ENCODE data around the gene SLC12A4.
"Not testable (repeated sequence)": the region's sequence is repeated elsewhere in the genome, so short reads cannot be mapped to it uniquely, and the experiment has no call there.

The SLC12A4 gene

DNA sequence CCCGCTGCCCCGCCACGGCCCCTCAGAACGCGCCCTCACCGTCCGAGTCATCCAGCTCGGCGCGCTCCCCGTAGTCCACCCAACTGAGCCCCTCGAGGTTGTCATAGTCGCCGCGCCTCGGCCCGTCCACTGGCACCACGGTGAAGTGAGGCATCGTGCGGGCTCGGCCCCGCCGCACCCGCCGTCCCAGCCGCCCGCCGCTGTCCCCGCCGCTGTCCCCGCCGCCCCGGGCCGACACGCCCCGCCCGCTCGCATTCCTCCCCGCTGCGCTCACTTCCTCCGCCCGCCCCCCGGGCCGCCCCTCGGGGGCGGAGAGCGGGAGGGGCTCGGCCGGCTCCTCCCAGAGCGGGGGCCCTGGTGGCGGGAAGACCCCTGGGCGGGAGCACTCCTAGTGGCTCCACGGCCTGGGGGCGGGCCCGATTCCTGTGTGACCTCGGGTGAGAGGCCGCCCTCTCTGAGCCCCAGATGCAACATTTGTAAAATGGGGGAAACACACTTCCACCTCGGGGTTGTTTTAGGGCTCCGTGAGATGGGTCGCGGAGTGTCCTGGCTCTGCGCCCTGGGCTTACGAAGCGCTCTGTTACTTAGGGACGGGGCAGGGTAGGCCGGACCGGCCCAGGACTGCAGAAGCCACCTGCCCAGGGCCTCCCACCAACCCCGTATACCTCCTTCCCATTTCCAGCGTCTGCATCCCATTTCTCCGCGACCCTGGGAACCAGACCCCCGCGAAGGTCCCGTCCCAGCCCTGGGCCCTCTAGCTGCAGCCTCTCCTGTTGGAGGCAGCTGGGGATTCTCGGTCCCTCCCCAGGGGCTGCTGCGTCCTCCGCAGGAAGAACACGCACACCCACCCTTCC, at the start of gene SLC12A4:
Gene SLC12A4 (minus strand): TSS at position 238 of the 854 bp plus-strand sequence. CDS start 84 bp downstream, at position 154.
- DNase-seq (ENCODE audit: low spot score) = peak; percentile 96

DNA sequence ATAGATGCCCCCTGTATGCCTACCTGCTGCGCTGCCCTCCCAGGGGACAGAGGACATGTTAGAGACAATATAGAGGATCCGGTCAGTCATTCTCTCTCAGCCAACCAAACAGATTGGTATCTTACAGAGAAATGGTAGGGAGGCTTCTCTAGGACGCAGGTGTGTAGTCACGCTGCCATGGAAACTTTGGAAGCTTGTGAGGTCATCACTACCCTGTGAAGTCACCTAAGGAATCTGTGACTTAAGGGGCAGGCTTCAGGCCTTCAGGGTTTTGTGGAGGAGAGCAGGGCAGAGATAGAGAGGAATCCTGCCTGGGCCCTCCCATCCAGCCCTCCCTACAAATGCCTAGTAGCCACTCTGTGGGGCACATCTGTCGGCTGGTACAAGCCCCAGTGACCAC, 47.2 kb upstream of the SLC12A4 start, which contains the start of gene DPEP2NB:
Gene DPEP2NB (minus strand): TSS at position 231 of the 400 bp plus-strand sequence. CDS start 141 bp downstream, at position 90.
- DNase-seq (ENCODE audit: low spot score) = no peak

DNA sequence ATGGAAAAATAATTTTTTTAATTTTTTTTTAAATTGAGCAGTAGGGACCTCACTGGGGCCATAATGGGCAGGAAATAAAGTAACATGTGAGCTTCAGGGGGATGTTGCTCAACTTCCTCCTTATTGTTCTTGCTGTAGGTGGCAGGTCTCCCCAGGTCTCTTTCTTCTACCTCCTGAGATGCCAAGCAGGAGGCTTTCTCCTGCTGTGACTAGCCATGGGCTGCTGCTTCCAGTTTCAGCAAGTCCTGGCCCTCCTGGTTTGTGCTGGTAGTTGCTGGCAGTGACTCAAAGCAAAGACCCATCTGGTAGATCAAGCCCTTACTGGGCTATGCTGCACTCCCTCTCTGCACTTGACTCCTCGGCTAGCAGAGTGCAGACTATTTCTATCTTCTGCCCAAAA, 45.0 kb upstream of the SLC12A4 start:
- DNase-seq (ENCODE audit: low spot score) = no peak

DNA sequence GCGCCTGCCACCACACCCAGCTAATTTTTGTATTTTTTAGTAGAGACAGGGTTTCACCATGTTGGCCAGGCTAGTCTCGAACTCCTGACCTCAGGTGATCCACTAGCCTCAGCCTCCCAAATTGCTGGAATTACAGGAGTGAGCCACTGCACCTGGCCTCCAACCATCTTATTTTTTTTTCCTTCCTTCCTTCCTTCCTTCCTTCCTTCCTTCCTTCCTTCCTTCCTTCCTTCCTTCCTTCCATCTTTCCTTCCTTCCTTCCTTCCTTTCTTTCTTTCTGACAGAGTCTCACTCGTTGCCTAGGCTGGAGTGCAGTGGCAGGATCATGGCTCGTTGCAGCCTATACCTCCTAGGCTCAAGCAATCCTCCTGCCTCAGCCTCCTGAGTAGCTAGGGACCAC, 41.4 kb upstream of the SLC12A4 start:
- not testable (repeated sequence) for DNase-seq (ENCODE audit: low spot score)

DNA sequence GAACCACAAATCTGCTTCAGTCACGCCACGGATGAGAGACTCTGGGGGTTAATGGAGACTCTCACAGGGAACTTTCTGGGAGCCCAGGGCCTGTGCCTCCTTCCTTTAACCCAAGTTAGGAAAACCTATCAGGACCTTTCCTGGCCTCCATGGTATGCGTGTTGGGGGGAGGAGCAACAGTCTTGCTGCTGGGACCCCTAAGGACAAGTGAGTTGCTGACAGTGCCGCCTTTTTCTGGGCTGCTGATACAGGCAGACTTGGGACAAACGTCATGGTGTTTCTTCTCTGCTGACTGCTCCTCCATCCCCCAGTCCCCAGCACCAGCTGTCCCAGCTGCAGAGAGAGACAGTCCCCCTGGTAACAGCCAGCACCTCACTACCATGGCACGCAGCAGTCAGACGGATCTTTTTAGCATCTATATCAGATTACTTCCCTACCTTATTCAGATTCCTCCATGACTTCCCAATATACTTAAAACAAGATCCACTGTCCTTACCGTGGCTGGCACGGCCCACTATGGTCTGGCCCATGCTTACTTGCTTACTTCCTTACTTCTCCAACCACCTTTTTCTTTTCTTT, 40.8 kb upstream of the SLC12A4 start:
- DNase-seq (ENCODE audit: low spot score) = no peak

DNA sequence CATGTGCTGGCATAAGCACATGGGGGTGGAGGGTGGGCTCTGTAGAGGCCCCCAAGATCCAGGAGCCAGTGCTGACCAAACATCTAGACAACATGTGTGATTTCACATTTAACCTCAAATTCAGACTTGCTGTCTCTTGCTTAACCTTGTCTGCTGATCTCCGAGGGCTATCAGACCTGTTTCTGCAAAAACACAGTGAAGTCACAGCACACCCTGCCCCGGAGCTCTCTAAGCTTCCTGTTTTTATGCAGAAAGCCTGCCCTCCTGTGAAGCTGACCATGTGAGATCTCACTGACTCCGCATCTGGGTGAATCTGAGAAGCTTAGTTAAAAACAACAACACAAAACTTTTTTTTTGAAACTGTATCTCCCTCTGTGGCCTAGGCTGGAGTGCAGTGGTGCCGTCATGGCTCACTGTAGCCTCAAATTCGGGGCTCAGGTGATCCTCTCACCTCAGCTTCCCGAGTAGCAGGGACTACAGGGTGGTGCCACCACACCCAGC, 37.4 kb upstream of the SLC12A4 start:
- no peak for DNase-seq (ENCODE audit: low spot score)

DNA sequence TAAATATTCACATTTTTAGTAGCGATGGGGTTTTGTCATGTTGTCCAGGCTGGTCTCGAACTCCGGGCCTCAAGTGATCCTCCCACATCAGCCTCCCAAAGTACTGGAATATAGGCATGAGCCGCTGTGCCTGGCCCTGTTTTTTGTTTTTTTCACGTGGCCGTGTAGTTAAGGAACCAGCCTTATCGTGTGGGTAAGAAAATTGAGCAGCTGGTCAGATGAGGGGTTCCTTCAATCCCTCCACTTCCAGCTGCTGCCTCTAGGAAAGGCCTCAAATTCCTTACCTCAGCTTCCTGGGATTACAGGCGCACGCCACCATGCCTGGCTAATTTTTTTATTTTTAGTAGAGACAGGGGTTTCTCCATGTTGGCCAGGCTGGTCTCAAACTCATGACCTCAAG, 36.8 kb upstream of the SLC12A4 start:
- no peak for DNase-seq (ENCODE audit: low spot score)

DNA sequence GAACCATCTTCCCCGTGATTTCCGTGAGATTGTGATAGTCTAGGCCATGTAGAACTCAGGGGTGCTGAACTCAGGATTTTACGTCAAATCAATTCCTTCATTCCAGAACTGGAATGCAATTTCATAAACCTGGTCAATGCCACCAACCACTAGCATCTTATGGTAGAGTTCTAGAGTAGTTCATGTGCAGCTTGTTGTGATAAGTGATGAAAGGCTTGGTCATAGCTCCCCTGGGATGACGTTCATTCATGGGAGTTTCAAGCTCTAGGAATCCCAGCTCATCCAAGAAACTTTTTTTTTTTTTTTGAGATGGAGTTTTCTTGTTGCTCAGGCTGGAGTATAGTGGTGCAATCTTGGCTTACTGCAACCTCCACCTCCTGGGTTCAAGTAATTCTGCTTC, 34.6 kb upstream of the SLC12A4 start:
- DNase-seq (ENCODE audit: low spot score) = no peak

DNA sequence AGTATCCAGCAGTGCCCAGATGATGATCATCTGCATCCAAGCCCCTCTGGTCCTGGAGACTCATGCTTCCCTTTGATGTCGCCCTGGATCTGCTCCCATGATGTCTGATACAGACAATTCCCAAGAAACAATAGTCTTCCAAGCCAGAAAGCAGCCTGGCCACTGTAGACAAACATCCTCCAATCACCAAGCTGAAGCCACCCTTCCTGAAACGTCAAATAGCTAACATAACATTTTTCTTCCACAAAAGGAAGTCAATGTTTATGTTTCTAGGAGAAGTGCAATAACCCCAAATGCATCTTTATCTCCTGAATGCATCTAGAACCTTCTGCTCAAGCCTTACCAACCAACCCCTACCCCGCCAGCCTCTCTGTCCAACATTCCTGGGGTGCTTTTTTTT, 32.0 kb upstream of the SLC12A4 start:
- no peak for DNase-seq (ENCODE audit: low spot score)

DNA sequence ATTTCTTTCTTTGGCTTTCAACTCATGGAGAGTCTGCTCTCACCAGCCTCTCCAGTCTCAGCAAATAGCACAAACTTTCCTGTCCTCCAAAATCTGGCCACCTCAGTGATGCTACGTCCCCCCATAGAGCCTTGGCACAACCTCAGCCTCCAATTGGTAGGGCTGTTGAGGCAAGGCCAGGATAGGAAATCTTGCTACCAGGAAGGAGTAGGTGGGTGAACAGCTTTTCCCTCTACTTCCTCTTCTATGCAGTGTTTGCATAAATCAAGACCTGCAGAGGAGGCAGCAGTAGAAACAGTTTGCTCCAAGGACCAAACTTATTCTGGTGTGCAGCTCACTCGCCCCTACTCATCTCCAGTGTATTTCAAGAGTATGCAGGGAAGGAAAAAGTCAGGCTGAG, 31.5 kb upstream of the SLC12A4 start:
- no peak for DNase-seq (ENCODE audit: low spot score)

DNA sequence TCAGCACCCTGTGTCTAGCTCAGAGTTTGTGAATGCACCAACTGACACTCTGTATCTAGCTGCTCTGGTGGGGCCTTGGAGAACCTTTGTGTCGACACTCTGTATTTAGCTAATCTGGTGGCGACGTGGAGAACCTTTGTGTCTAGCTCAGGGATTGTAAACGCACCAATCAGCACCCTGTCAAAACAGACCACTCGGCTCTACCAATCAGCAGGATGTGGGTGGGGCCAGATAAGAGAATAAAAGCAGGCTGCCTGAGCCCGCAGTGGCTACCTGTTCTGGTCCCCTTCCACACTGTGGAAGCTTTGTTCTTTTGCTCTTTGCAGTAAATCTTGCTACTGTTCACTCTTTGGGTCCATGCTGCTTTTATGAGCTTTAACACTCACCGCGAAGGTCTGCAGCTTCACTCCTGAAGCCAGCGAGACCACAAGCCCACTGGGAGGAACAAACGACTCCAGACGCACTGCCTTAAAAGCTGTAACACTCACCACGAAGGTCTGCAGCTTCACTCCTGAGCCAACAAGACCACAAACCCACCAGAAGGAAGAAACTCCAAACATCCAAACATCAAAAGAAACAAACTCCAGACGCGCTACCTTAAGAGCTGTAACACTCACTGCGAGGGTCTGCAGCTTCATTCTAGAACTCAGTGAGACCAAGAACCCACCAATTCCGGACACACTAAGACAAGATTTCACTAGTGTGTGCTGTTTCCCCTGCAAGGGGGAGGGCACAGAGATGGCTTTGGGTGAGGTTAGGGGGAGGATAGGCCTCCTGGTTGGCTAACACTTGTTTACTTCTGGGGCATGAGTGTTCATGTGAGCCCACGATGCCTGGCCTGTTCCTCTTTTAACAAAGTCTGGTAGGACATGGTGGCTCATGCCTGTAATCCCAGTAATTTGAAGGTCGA, 30.6 kb upstream of the SLC12A4 start, which contains the start of gene DPEP2:
Gene DPEP2 (minus strand): TSS at position 706 of the 910 bp plus-strand sequence. CDS start 6,272 bp downstream, outside the sequence.
- not testable (repeated sequence) for DNase-seq (ENCODE audit: low spot score)

DNA sequence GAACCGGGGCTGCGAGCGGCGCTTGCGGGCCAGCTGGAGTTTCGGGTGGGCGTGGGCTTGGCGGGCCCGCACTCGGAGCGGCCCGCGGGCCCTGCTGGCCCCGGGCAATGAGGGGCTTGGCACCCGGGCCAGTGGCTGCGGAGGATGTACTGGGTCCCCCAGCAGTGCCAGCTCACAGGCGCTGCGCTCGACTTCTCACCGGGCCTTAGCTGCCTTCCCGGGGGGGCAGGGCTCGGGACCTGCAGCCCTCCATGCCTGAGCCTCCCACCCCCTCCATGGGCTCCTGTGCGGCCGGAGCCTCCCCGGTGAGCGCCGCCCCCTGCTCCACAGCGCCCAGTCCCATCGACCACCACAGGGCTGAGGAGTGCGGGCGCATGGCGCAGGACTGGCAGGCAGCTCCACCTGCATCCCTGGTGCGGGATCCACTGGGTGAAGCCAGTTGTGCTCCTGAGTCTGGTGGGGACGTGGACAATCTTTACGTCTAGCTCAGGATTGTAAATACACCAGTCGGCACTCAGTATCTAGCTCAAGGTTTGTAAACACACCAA, 29.9 kb upstream of the SLC12A4 start:
- DNase-seq (ENCODE audit: low spot score) = not testable (repeated sequence)

DNA sequence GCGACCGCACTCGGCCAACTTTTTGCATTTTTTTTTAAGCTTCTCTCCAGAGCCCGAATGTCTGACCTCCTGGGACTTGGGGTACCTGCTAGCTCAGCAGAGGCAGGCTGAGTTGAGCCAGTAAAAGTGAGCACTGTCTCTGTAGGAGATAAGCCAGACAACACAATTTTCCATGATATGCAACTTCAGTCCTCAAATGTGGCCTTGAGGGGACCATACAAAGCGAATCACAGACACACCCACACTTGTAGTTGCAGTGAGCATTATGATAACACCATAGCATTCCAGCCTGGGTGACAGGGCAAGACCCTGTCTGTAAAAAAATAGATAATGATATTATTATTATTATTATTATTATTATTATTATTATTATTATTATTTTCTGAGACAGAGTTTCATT, 28.2 kb upstream of the SLC12A4 start:
- no peak for DNase-seq (ENCODE audit: low spot score)

DNA sequence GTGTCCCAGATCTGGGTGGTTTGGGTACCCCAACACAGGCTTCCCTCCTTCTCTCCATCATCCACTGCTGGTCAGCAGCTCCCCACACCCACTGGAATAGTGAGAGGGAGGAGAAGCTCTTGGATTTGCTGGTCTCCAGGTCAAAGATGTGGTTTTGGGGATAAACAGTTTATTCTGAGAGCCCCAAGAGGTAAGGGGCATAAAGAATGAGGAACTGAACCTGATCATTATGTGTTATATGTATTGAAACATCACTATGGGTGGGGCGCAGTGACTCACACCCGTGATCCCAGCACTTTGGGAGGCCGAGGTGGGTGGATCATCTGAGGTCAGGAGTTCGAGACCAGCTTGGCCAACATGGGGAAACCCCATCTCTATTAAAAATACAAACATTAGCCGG, 27.0 kb upstream of the SLC12A4 start:
- no peak for DNase-seq (ENCODE audit: low spot score)

DNA sequence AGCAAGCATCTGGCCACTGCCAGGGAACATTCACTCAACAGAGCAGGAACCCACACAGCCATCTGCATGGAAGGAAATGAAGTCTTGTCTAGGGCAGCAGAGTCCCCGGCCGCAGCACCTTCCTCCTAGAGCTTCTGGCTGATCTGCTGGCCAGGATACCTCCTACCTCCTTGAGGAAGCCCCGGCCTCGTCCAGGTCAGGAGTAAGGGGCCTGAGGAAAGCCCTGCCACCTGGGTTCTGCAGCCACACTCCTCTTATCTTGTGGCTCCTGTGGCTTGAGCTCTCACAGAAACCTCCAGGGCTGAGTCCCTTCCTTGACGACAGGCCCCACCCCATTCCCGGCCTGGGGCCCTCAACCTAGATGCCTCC, 25.6 kb upstream of the SLC12A4 start:
- not testable (repeated sequence) for DNase-seq (ENCODE audit: low spot score)

DNA sequence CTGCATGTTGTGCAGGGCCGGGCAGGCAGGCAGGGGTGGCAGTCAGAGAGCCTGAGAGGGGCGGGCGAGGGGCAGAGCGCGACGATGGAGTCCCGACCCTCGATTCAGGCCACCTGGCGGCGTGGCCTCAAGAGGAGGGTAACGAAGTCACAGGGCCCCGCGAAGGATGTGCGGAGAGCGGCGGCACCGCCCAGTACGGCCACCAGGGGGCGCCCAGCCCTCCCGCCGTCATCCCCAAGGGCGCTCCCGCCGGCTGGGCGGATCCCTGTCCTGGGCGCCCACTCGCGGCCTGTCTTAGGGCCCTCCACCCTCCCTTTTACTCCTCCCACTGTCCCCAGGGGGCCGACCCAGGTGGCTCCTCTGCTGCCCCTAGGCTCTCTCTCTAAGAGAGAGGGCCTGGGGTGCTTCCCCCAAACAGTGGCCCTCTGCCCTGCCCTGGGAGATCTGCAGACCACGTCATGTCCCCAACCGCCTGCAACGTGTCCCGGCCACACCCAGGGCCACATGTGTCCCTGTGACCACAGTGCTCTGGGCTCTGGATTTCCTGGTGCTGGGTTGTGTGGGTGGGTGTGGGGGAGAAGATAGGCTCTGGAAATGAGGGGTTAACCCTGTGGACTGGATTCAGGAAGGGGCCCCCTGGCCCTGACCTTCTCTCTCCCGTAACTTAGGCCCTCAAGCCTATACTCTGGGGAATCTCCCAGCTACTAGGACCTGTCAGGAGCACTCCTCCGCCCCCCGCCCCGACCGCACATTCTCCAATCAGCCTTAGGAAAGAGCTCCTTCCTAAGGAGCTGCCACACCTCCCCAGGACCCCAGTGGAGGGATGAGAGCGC, 25.0 kb upstream of the SLC12A4 start:
- DNase-seq (ENCODE audit: low spot score) = peak; percentile 89

DNA sequence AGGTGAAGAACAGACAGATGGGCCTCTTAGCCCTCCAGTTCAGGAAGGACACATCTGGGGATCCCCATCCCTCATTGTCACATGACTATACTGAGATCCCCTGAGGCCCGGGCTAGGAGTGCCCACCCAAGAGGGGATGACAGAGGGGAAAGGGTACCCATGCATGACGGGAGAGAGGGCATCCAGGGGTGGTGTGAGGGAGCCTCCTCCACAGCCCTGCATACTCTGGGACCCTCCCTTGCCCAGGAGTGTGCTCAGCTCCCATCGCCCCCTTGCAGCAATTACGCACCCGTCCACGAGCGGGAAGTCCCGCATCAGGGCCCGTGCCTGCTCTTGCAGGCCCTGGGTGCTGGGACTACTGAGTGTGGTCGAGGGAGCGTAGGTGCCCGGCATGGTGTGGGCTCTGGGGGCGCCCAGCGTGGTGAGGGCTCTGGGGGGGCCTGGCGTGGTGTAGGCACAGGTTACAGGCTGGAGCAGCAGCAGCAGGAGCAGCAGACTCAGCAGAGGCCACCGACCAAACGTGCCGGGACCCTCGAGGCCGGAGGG, 24.3 kb upstream of the SLC12A4 start:
- no peak for DNase-seq (ENCODE audit: low spot score)

DNA sequence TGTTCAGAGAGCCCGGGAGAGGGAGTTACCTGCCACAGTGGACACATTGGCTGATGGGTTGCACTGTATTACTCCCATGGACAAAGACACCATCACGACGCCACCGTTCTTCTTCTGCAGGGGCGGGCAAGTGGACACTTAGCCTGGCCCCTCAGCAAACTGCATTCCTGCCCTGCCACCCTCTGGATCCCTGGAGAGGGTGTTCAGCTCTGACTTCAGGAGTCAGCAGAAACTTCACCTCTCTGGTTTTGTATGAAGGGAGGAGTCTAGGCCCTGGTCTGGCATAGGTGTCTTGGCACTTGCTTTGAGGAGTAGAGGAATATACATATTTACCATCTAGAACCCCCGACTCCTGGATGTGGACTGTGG, 21.6 kb upstream of the SLC12A4 start:
- DNase-seq (ENCODE audit: low spot score) = no peak

DNA sequence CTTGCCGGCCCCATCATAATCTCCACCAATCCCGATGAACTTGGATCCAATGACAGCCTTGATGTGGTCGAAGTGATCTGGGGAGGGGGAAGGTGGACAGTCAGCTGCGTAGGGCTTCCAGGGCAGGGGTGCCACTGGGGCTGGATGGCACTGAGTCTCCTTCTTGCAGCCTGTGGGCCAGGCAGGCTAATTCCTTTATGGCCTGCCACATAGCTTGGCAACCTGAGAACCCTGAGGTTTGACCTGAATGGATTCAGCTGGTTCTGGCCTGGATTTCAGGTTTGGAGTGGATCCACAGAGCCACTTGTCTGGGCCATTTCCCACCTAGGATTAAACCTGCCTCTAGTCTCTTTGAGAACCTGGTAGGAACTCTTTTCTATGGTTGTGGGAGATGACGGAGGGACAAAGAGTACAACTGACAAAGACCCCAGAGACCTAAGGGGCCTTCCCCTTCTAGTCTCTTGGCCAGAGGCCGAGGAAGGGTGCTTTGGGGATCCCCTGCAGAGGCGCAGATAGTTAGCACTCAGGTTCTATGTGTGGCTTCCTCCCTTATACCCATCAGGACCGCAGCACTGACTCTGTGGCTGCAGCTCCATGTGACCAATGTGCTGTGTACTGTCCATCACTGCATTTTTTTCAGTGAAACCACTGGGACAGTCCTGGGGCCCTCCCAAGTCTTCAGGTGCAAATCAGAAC, 21.0 kb upstream of the SLC12A4 start:
- no peak for DNase-seq (ENCODE audit: low spot score)

DNA sequence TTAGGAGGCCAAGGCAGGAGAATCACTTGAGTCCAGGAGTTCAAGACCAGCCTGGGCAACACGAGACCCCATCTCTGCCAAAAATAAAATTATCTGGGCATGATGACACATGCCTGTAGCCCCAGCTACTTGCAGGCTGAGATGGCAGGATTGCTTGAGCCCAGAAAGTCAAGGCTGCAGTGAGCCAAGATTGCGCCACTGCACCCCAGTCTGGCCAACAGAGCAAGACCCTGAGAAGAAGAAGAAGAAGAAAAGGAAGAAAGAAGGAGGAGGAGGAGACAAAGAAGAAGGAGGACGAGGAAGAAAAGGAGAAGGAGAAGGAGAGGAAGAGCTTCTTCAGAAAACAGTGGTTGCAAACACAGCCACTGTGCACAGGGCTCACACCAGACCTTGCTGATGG, 20.2 kb upstream of the SLC12A4 start:
- no peak for DNase-seq (ENCODE audit: low spot score)
